Karpas-422 (cell line): Measurements from ENCODE around the gene CARMIL3. TPM values are rescaled to one million over a fixed set of nuclear protein-coding genes. Genes with fewer than 3 reads are reported as not detected.
"Not testable (repeated sequence)": the region's sequence is repeated elsewhere in the genome, so short reads cannot be mapped to it uniquely, and the experiment has no call there.

Experiments used
- DNase-seq: peaks from one replicate; pipeline ENCODE4 v3.0.0-alpha.2; 2015
- H2AFZ ChIP-seq: fragments of 200-600 bp; sonication (generic); 2 replicates; pipeline ENCODE4 v1.6.1; 2014; ENCODE audit warnings: antibody characterized with exemption, low read length, mixed read lengths
- H3K27ac ChIP-seq: fragments of 200-600 bp; sonication (generic); 2 replicates; pipeline ENCODE4 v1.5.1; 2014; ENCODE audit warnings: mild to moderate bottlenecking, low read length, moderate library complexity
- H3K27me3 ChIP-seq: fragments of 200-600 bp; sonication (generic); 2 replicates; pipeline ENCODE4 v1.6.1; 2014; ENCODE audit warnings: low read length, mixed read lengths
- H3K36me3 ChIP-seq: fragments of 200-600 bp; sonication (generic); 2 replicates; pipeline ENCODE4 v1.6.1; 2014; ENCODE audit warnings: low read length, mixed read lengths; ENCODE audit not compliant: insufficient read depth
- H3K4me1 ChIP-seq: fragments of 200-600 bp; sonication (generic); 2 replicates; pipeline ENCODE4 v1.6.1; 2014; ENCODE audit warnings: mild to moderate bottlenecking, low read length, mixed read lengths
- H3K4me2 ChIP-seq: fragments of 200-600 bp; sonication (generic); 2 replicates; pipeline ENCODE4 v1.6.1; 2014; ENCODE audit warnings: low read length, low read depth, mild to moderate bottlenecking; ENCODE audit not compliant: poor library complexity, severe bottlenecking
- H3K4me3 ChIP-seq: fragments of 200-600 bp; sonication (generic); 2 replicates; pipeline ENCODE4 v1.5.1; 2014; ENCODE audit warnings: mild to moderate bottlenecking, antibody characterized with exemption, low read length, mixed read lengths
- H3K79me2 ChIP-seq: fragments of 200-600 bp; sonication (generic); 2 replicates; pipeline ENCODE4 v1.6.1; 2014; ENCODE audit warnings: mild to moderate bottlenecking, low read length, mixed read lengths
- H3K9ac ChIP-seq: fragments of 200-600 bp; sonication (generic); 2 replicates; pipeline ENCODE4 v1.6.0; 2014; ENCODE audit warnings: low read length
- H3K9me2 ChIP-seq: fragments of 200-600 bp; sonication (generic), shearing (Covaris generic); replicated peaks from 2 replicates; pipeline ENCODE4 v1.6.0; 2014; ENCODE audit warnings: mild to moderate bottlenecking, low read length, moderate library complexity; ENCODE audit not compliant: insufficient read depth
- H3K9me3 ChIP-seq: fragments of 300-700, 200-600 bp; sonication (generic); 2 replicates; pipeline ENCODE4 v1.6.1; 2014; ENCODE audit warnings: low read length, mixed read lengths
- H4K20me1 ChIP-seq: fragments of 200-600 bp; sonication (generic); 2 replicates; pipeline ENCODE4 v1.6.1; 2014; ENCODE audit warnings: mild to moderate bottlenecking, antibody characterized with exemption, low read length, low read depth; ENCODE audit not compliant: insufficient read depth
- total RNA-seq: library from RNA; depleted of rRNA; stranded (reverse); fragments of >200 nt; shearing (Covaris generic); gene quantifications from 2 replicates; pipeline ENCODE4 v1.2.3, GENCODE V29; 2014; ENCODE audit warnings: low replicate concordance; rRNA removed

CARMIL3 gene, protein sequence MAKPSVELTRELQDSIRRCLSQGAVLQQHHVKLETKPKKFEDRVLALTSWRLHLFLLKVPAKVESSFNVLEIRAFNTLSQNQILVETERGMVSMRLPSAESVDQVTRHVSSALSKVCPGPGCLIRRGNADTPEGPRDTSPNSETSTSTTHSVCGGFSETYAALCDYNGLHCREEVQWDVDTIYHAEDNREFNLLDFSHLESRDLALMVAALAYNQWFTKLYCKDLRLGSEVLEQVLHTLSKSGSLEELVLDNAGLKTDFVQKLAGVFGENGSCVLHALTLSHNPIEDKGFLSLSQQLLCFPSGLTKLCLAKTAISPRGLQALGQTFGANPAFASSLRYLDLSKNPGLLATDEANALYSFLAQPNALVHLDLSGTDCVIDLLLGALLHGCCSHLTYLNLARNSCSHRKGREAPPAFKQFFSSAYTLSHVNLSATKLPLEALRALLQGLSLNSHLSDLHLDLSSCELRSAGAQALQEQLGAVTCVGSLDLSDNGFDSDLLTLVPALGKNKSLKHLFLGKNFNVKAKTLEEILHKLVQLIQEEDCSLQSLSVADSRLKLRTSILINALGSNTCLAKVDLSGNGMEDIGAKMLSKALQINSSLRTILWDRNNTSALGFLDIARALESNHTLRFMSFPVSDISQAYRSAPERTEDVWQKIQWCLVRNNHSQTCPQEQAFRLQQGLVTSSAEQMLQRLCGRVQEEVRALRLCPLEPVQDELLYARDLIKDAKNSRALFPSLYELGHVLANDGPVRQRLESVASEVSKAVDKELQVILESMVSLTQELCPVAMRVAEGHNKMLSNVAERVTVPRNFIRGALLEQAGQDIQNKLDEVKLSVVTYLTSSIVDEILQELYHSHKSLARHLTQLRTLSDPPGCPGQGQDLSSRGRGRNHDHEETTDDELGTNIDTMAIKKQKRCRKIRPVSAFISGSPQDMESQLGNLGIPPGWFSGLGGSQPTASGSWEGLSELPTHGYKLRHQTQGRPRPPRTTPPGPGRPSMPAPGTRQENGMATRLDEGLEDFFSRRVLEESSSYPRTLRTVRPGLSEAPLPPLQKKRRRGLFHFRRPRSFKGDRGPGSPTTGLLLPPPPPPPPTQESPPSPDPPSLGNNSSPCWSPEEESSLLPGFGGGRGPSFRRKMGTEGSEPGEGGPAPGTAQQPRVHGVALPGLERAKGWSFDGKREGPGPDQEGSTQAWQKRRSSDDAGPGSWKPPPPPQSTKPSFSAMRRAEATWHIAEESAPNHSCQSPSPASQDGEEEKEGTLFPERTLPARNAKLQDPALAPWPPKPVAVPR (N-terminal part only)
- total RNA-seq: 58.4 and 110 TPM in 2 replicates

DNA sequence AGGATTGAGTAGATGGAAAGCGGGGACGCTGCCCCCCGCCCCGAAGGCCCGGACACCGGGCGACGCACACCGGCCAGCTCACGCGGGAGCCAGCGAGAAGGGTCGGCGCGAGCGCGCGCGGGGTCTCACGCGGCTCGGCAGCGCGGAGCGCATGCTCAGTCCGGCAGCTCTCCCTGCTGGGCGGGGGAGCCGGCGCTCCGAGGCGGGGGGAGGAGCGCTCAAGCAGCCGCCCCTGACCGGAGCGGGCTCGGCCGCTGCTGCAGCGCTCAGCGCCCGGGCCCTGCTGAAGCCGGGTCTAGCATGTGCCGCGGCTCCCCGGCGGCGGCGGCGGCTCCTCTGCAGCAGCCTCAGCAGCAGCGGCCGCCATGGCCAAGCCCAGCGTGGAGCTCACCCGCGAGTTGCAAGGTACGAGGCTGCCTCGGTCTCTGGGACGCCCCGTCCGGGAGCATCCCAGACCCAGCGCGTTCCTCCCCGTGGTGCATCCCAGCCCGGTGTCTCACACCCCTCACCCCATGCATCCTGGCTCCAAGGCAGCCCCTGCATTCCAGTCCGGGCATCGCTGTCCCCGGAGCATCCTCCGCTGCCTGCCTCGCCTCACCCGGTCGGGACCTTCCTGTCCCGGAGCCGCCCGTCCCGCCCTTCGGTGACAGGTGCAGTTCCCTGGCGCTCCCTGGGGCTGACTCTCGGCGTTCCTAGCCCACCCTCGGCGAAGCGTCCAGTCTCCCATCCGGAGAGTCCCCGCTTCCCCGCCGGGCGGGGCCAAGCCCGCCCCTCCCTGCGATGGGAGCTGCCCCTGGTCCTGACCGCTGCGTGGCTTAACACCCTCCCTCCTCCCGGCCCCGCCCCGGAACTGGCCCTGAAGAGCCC is at the start of gene CARMIL3:
Gene CARMIL3 (plus strand): TSS at position 221 of the 867 bp plus-strand sequence. CDS start 145 bp downstream, at position 366.
- Histone ChIP-seq H3K4me1 (peaks cover 46% of the 10 kb centered on the region), H2AFZ (peak within 1 kb of the TSS; percentile 89; the same call in 1 of the 2 replicates), H3K79me2 (peaks cover 20% of the 10 kb centered on the region), H3K9me3 (no peaks in the 10 kb centered on the region), H3K36me3 (peaks cover 10% of the 10 kb centered on the region; the same call in 1 of the 2 replicates), H4K20me1 (peaks cover 18% of the 10 kb centered on the region), H3K27ac (peak within 1 kb of the TSS; percentile 90), H3K4me3 (peak within 1 kb of the TSS; percentile 79), H3K9me2 (no peaks in the 10 kb centered on the region), H3K9ac (peak within 1 kb of the TSS; percentile 96), H3K4me2 (peak within 1 kb of the TSS; percentile 93), H3K27me3 (no peaks in the 10 kb centered on the region)
- DNase-seq: peak; percentile 94

DNA sequence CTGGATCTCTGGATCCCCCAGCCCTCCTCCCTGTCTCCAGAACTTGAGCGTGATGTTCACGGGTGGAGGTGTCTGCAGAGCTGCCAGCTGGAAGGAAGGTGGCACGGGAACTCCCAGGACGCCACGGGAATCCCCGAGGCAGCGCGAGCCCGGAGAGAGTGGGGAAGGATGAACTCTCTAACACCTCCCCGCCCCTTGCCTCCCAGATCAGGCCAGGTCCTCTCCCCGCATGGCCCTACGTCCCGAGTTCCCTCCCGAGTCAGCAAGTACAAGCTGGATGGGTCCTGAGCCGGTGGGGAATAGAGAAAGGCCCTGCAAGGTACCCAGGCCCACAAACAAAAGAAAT is 45.4 kb upstream of the CARMIL3 start:
- Histone ChIP-seq H3K9ac (peak overlapping the region; percentile 91), H3K27ac (peak overlapping the region; percentile 73; the same call in 1 of the 2 replicates), H3K79me2 (peaks cover 16% of the 10 kb centered on the region), H3K4me3 (peak overlapping the region; percentile 83), H3K4me1 (peaks cover 39% of the 10 kb centered on the region), H3K4me2 (peak overlapping the region; percentile 85)
- not testable (repeated sequence) for H3K9me3 ChIP-seq, H4K20me1 ChIP-seq, H3K27me3 ChIP-seq, H2AFZ ChIP-seq, H3K36me3 ChIP-seq, DNase-seq, H3K9me2 ChIP-seq

DNA sequence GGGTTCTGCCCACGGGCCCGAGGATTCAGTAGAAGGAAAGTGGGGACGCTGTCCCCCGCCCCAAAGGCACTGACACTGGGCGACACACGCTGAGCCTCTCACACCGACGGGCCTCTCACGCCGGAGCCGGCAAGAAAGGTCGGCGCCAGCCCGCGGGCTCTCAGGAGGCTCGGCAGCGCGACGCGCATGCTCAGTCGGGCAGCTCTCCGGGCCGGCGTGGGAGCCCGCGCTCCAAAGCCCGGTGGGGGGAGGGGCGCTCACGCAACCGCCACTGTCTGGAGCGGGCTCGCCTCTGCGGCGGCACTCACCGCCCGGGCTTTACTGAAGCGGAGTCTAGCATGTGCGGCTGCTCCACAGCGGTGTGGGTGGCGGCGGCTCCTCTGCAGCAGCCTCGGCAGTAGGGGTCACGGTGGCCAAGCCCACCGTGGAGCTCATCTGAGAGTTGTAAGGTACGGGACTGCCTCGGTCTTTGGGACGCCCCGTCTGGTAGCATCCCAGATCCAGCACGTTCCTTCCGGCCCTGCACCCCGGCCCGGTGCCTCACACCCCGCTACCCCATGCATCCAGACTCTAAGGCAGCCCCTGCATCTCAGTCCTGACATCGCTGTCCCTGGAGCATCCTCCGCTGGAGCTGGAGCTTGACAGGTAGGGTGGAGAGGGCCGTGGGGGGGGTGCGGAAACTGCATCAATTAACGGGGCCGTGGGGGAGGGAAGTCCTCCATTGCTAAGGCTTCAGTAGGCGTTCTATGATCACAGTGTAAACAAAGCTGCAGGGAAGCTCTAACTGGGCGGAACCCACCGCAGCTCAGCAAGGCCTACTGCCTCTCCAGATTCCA is 44.8 kb upstream of the CARMIL3 start:
- Histone ChIP-seq H3K9ac (peak overlapping the region; percentile 91), H3K4me3 (peak overlapping the region; percentile 83), H3K4me1 (peaks cover 39% of the 10 kb centered on the region), H2AFZ (peak overlapping the region; percentile 87; the same call in 1 of the 2 replicates), H3K4me2 (peak overlapping the region; percentile 85), H3K27ac (peak overlapping the region; percentile 73), H3K79me2 (peaks cover 16% of the 10 kb centered on the region)
- H3K9me3 ChIP-seq, H3K9me2 ChIP-seq, H3K27me3 ChIP-seq, H4K20me1 ChIP-seq, H3K36me3 ChIP-seq: not testable (repeated sequence)
- peak; percentile 86 for DNase-seq

DNA sequence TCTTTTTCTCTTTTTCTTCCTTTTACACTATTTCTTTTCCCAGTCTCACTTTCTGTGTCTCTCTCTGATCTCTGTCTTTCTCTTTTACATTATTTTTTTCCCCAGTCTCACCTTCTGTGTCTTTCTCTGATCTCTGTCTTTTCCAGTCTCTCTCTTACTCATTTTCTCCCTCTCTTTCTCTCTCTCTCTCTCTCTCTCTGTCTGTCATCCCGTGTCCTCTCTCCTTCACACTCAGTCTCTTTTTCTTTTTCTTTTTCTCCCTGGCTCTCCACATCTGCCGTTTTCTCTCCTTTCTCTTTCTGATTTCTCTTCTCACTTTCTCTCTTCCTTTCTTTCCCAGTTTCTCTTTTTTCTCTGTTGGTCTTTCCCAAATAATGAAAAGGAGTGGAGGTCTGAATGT is 40.8 kb upstream of the CARMIL3 start:
- H3K27me3 ChIP-seq: no peaks in the 10 kb centered on the region
- H3K4me3 ChIP-seq: 0 out of 2 replicates have a peak overlapping the region, but pooled peaks have one; percentile 17
- peaks cover 28% of the 10 kb centered on the region for H3K79me2 ChIP-seq
- peak overlapping the region; percentile 55 for H3K4me2 ChIP-seq
- H3K9me2 ChIP-seq: no peaks in the 10 kb centered on the region
- H3K9me3 ChIP-seq: no peaks in the 10 kb centered on the region
- peak overlapping the region; percentile 38; the same call in 1 of the 2 replicates for H3K9ac ChIP-seq
- H3K27ac ChIP-seq: no peak overlapping the region
- no peak for DNase-seq
- H2AFZ ChIP-seq: no peak overlapping the region
- no peaks in the 10 kb centered on the region for H3K36me3 ChIP-seq
- no peaks in the 10 kb centered on the region for H4K20me1 ChIP-seq
- peaks cover 36% of the 10 kb centered on the region for H3K4me1 ChIP-seq

DNA sequence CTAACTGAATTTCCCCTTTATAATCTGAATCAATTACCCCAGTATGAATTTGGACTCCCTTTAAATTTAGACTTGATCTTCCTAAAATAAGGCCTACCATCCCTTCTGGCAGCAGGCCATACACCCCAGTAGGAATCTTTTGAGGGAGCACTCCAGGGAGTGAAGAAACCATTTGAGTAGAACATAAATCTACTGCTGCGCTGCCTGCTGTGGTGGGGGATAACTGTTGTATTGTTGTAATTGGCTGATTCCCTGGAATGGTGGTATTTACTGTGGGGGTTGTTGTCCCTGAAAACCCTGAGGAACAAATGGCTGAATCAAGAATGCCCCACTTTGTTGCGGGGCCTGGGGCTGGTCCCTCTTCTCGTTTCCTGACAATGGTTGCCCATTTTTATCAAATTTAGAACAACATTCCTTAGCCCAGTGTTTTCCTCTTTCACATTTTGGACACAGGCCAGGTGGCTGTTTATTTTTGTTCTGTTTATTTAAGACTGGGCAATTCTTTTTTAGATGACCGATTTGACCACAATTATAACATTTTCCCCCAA is 39.0 kb upstream of the CARMIL3 start:
- H3K27me3 ChIP-seq, H3K9ac ChIP-seq, DNase-seq, H2AFZ ChIP-seq, H3K36me3 ChIP-seq, H3K4me2 ChIP-seq, H3K27ac ChIP-seq, H3K4me3 ChIP-seq, H3K9me2 ChIP-seq, H4K20me1 ChIP-seq, H3K9me3 ChIP-seq: not testable (repeated sequence)
- Histone ChIP-seq H3K79me2 (peaks cover 28% of the 10 kb centered on the region), H3K4me1 (peaks cover 28% of the 10 kb centered on the region)

DNA sequence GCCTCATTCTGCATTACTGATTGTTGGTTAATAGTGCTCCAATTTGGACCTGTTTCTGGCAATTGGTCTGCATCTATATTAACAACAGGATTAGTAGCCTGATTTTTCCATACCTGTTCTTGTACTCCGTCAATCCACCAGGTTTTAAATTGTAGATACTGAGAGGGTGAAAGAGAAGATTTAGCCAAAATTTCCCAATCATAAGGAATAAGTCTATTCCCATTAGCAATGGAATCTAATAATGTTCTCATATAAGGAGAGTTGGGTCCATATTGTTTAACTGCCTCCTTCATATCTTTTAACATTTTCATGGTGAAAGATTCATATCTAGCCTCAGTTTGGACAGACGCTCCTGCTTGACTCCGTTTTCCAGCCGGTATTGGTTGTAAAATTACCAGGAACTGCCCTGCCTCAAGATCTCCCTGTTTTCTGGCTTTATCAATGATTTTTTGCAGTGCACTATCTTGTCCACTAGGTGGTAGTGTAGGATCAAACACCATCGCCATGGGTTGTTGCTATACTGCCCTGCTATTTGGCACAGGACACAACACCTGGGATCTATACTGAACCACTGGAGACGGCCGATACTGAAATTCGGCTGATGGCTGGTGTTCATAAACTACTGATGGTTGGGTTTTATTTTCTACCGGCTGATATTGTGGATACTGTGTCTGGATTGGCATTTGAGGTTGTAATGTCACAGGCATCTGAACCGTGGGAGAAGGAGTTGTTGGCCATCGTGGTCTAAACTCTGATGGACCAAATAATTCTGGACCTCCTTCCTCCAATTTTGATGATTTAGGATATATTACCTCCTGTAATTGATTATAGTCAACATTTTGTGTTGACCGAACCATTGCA is 37.9 kb upstream of the CARMIL3 start:
- Histone ChIP-seq H2AFZ (no peak overlapping the region), H3K4me2 (no peak overlapping the region), H3K9me3 (no peaks in the 10 kb centered on the region), H3K9me2 (no peaks in the 10 kb centered on the region), H3K27me3 (no peaks in the 10 kb centered on the region), H3K9ac (no peak overlapping the region), H4K20me1 (no peaks in the 10 kb centered on the region), H3K4me3 (no peak overlapping the region), H3K4me1 (peaks cover 20% of the 10 kb centered on the region), H3K79me2 (peaks cover 24% of the 10 kb centered on the region), H3K36me3 (no peaks in the 10 kb centered on the region), H3K27ac (no peak overlapping the region)
- DNase-seq: peak; percentile 94
